Left ventricle myocardium inferior (tissue), 1 donor: ENCODE measurements around the gene TOX2. TPM values are rescaled to one million over a fixed set of nuclear protein-coding genes. Genes with fewer than 3 reads are reported as not detected.
A peak's percentile ranks its signal among the peaks of the same experiment; 100 is the strongest.

Experiments
- DNase-seq: peaks from one replicate; pipeline ENCODE4 v3.0.0-alpha.2; 2020
- H3K27ac ChIP-seq: fragments of 200-600 bp; replicated peaks from 2 replicates; pipeline ENCODE4 v1.8.0; 2021
- H3K27me3 ChIP-seq: fragments of 200-600 bp; 2 replicates; pipeline ENCODE4 v1.8.0; 2021; ENCODE audit warnings: low read depth
- H3K36me3 ChIP-seq: fragments of 200-600 bp; 2 replicates; pipeline ENCODE4 v1.8.0; 2021
- H3K4me1 ChIP-seq: fragments of 200-600 bp; 2 replicates; pipeline ENCODE4 v1.8.0; 2021
- H3K4me3 ChIP-seq: fragments of 200-600 bp; 2 replicates; pipeline ENCODE4 v1.8.0; 2021; ENCODE audit warnings: mild to moderate bottlenecking, moderate library complexity
- H3K9me3 ChIP-seq: fragments of 200-600 bp; replicated peaks from 2 replicates; pipeline ENCODE4 v1.8.0; 2021
- CTCF ChIP-seq: fragments of 200-600 bp; IDR thresholded peaks from 2 replicates; pipeline ENCODE4 v1.8.0; 2021; ENCODE audit warnings: antibody characterized with exemption, mild to moderate bottlenecking, borderline replicate concordance
- intact Hi-C: fragments of 100-400 bp; cut with micrococcal nuclease; formaldehyde crosslinking; loops from one replicate; pipeline ENCODE4 v1.11.0; 2022
- total RNA-seq: library from RNA; stranded (reverse); fragmentation: NEBNext Ultra II Directional; extraction: Animal tissue kit (Norgen Biotek cat#: 25700); gene quantifications from one replicate; pipeline ENCODE4 v1.2.1, GENCODE V29; 2021
- donor health status: DM: no; HTN: yes; CAD: no; lungs with severe emphysema.

Gene TOX2
- total RNA-seq, 1 donor from 2014 or later: 0.30 TPM

GRCh38 chr20:43894491-43894890, 20.2 kb upstream of the TOX2 start:
- Histone ChIP-seq H3K4me1 (peaks cover 4% of the 10 kb centered on the region), H3K9me3 (peaks cover 41% of the 10 kb centered on the region), H3K27me3 (peaks cover 64% of the 10 kb centered on the region), H3K36me3 (peaks cover 3% of the 10 kb centered on the region), H3K27ac (no peak overlapping the region), H3K4me3 (no peak overlapping the region)
- DNase-seq: no peak
- TF ChIP-seq CTCF: no peak
- intact Hi-C loops: no loop called here

GRCh38 chr20:43895235-43895634, 19.4 kb upstream of the TOX2 start:
- Histone ChIP-seq H3K27me3 (peaks cover 67% of the 10 kb centered on the region), H3K4me1 (peaks cover 10% of the 10 kb centered on the region), H3K9me3 (peaks cover 33% of the 10 kb centered on the region), H3K36me3 (peaks cover 3% of the 10 kb centered on the region), H3K4me3 (no peak overlapping the region), H3K27ac (no peak overlapping the region)
- DNase-seq: no peak
- intact Hi-C loops: no loop called here
- TF ChIP-seq CTCF: no peak

- Histone ChIP-seq H3K36me3 (no peaks in the 10 kb centered on the region), H3K4me1 (peaks cover 10% of the 10 kb centered on the region), H3K4me3 (no peak overlapping the region), H3K9me3 (peaks cover 11% of the 10 kb centered on the region), H3K27me3 (peaks cover 57% of the 10 kb centered on the region), H3K27ac (peak overlapping the region; percentile 46)
- DNase-seq: no peak
- no peak for TF ChIP-seq CTCF
- intact Hi-C loops: no loop called here
Observed at GRCh38 chr20:43899274-43900120, 15.2 kb upstream of the TOX2 start.

- intact Hi-C loops: no loop called here
- Histone ChIP-seq H3K27ac (peak overlapping the region; percentile 46), H3K4me3 (no peak overlapping the region), H3K4me1 (peaks cover 10% of the 10 kb centered on the region), H3K36me3 (no peaks in the 10 kb centered on the region), H3K9me3 (peaks cover 11% of the 10 kb centered on the region), H3K27me3 (peaks cover 51% of the 10 kb centered on the region)
- DNase-seq: no peak
- no peak for TF ChIP-seq CTCF
Observed at GRCh38 chr20:43900121-43900466, 14.6 kb upstream of the TOX2 start.

GRCh38 chr20:43900496-43900895, 14.2 kb upstream of the TOX2 start:
- Histone ChIP-seq H3K36me3 (no peaks in the 10 kb centered on the region), H3K27ac (peak overlapping the region; percentile 46), H3K9me3 (peaks cover 11% of the 10 kb centered on the region), H3K4me3 (no peak overlapping the region), H3K4me1 (peaks cover 10% of the 10 kb centered on the region), H3K27me3 (peaks cover 47% of the 10 kb centered on the region)
- peak; percentile 39 for DNase-seq
- intact Hi-C loops: no loop called here
- TF ChIP-seq CTCF: no peak
